ENCODE results near the gene SSC5D. TPM values are rescaled to one million over a fixed set of nuclear protein-coding genes. Genes with fewer than 3 reads are reported as not detected.

SSC5D gene
- total and polyA plus RNA-seq, 10 of the 15 experiments (the other 5 are each of a cell fraction or from before 2014, with no cell fraction given) = 0.03 to 0.13 (median 0.05) TPM; not detected in 4

GRCh38 chr19:55478364-55478763 lies 9.9 kb upstream of the SSC5D start:
- no TSS peak for BruUV-seq (replicated peaks)
- no peak for FAIRE-seq
- H4K20me1 ChIP-seq (ENCODE audit: control insufficient read depth, insufficient read depth) = no peaks in the 10 kb centered on the region
- peaks cover 0 to 6% of the 10 kb centered on the region in 2 experiments; a peak in 2 of 4 replicates for H3K36me3 ChIP-seq (ENCODE audit: control insufficient read depth in 2 of 2, insufficient read depth in 2 of 2, low read length in 1 of 2)
- no peaks in the 10 kb centered on the region for H3K9me3 ChIP-seq (replicated peaks; ENCODE audit: control insufficient read depth, insufficient read depth, low read length)
- peaks cover 6% of the 10 kb centered on the region for H3K79me2 ChIP-seq (ENCODE audit: control insufficient read depth, insufficient read depth, low read length)
- intact Hi-C loops (cut with micrococcal nuclease; ENCODE audit: unreplicated experiment) (no loop called here), in situ Hi-C loops (cut with MboI) (no loop called here)
- no peak overlapping the region for H3K9ac ChIP-seq (ENCODE audit: control insufficient read depth, insufficient read depth, low read length)
- 86% methylated on average over 12 of the region's 12 CpGs for WGBS (ENCODE audit: insufficient coverage, insufficient replicate concordance, low lambda C conversion rate, missing lambda C conversion rate)
- ChIA-PET CTCF (interaction anchor here (3.7 kb wide), 1 partner anchor 26 kb away, joined by 26 read pairs; no protein-coding TSS in a partner anchor), POLR2A (no interaction called here), SMC1A (ENCODE audit: uncharacterized antibody, unreplicated experiment) (interaction anchor here (0.6 kb wide), 1 partner anchor 203 kb away, joined by 3 read pairs; no protein-coding TSS in a partner anchor), RAD21 (ENCODE audit: unreplicated experiment) (no interaction called here)
- no peak for DNase-seq (ENCODE audit: low read depth, low spot score)
- H2AFZ ChIP-seq (ENCODE audit: control insufficient read depth, low read depth, low read length) = no peak overlapping the region
- no peak for ATAC-seq
- no peaks in the 10 kb centered on the region for H3K27me3 ChIP-seq (replicated peaks in 1 of 2; ENCODE audit: control insufficient read depth in 2 of 2, insufficient read depth in 2 of 2, low read length in 1 of 2)
- TF ChIP-seq CUX1 (IDR thresholded peaks at IDR 0.05; ENCODE audit: insufficient replicate concordance, low read depth, low read length) (no peak), MLLT1 (IDR thresholded peaks at IDR 0.05) (no peak), SIX5 (IDR thresholded peaks at IDR 0.05; ENCODE audit: low read depth, low read length, severe bottlenecking) (no peak), BACH1 (IDR thresholded peaks at IDR 0.05; ENCODE audit: borderline replicate concordance) (no peak), POLR2AphosphoS2 (IDR thresholded peaks at IDR 0.05; ENCODE audit: low read depth, low read length) (no peak), KLF5 (IDR thresholded peaks at IDR 0.05; ENCODE audit: partially characterized antibody) (no peak), MEF2A (IDR thresholded peaks at IDR 0.05; ENCODE audit: insufficient read depth, low read depth, low read length) (no peak), ATF7 (IDR thresholded peaks at IDR 0.05; ENCODE audit: low read depth) (no peak), TCF12 (IDR thresholded peaks at IDR 0.05; ENCODE audit: low read depth, low read length) (no peak), SREBF2 (IDR thresholded peaks at IDR 0.05; ENCODE audit: low read length) (no peak)
- no peak overlapping the region for H3K27ac ChIP-seq (ENCODE audit: control insufficient read depth, insufficient read depth)
- H3K4me2 ChIP-seq (ENCODE audit: control insufficient read depth, insufficient read depth) = peak overlapping the region; percentile 56
- peaks cover 22% of the 10 kb centered on the region for H3K4me1 ChIP-seq (ENCODE audit: control insufficient read depth, insufficient read depth, low read length)
- no peak overlapping the region for H3K4me3 ChIP-seq

All from GM12878 (cell line).